Erythroblast (primary cell): Measurements from ENCODE around the gene RALGAPA1.

ENCODE experiments used
- DNase-seq, 2 experiments: peaks; one replicate each; lab custom pipeline; 2025; lab: John Stamatoyannopoulos, UW
- GATA1 ChIP-seq: IDR thresholded peaks from 2 replicates; pipeline ENCODE4 v1.6.1; 2011; ENCODE audit warnings: low read depth, mild to moderate bottlenecking, control low read depth, low read length, moderate library complexity
- POLR2A ChIP-seq: IDR thresholded peaks from 2 replicates; pipeline ENCODE4 v1.6.1; 2011; ENCODE audit warnings: mild to moderate bottlenecking, low read length

The RALGAPA1 gene

GRCh38 chr14:35519986-35520385 lies 289.1 kb downstream of the RALGAPA1 start:
- DNase-seq, result no peak
- no peak for TF ChIP-seq GATA1
- TF ChIP-seq POLR2A, result no peak

GRCh38 chr14:35515916-35516315 lies 293.2 kb downstream of the RALGAPA1 start:
- no peak for DNase-seq
- TF ChIP-seq POLR2A (no peak), GATA1 (no peak)

GRCh38 chr14:35512765-35513164 lies 296.3 kb downstream of the RALGAPA1 start:
- TF ChIP-seq POLR2A (no peak), GATA1 (no peak)

DNA sequence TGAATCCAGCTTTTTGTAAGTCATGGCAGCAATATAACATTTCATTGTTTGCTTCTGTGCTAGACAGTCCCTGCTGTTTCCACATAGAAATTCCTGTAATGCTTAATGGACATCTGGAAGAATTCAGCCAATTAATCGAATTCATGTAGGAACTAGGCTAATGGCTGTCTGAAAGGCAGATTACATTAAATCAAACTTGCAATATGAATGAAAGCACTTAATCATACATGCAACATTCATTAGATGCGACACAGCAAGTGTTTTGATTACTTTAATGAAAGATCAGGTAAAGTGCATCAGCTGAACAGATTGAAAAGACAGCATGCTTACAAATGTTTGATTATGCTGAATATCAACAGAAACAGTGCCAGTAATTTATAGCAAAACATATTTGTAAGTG lies 299.2 kb downstream of the RALGAPA1 start:
- no peak for TF ChIP-seq GATA1
- no peak for TF ChIP-seq POLR2A
- no peak for DNase-seq

More at GRCh38 chr14:35512765-35513164, 296.3 kb downstream of the RALGAPA1 start:
- no peak for DNase-seq

- DNase-seq, result no peak
- no peak for TF ChIP-seq POLR2A
- TF ChIP-seq GATA1, result no peak
These were observed 302.2 kb downstream of the RALGAPA1 start for GRCh38 chr14:35506927-35507326.

GRCh38 chr14:35506461-35506860 lies 302.6 kb downstream of the RALGAPA1 start:
- no peak for DNase-seq
- TF ChIP-seq POLR2A (no peak), GATA1 (no peak)

GRCh38 chr14:35504260-35504659 lies 304.8 kb downstream of the RALGAPA1 start:
- DNase-seq, result no peak
- TF ChIP-seq POLR2A (no peak), GATA1 (no peak)

DNA sequence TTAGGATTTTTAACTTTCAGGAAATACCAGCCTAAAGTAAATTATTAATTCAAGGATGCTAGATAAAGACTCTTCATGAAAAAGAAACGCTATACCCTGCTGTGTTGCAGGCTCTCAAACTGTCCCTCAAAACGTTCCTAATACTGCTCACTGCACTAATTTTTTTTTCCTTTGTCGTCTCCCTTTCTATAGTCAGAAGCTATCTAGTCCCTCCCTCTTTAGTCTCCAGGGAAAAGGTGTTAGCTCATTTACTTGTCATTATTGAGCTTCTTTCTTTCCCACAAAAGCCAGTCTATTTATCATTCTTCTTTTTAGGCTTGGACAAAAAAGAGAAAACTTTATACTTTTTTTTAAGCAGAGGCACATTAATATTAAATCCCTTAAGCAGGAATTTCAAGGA lies 305.4 kb downstream of the RALGAPA1 start:
- no peak for TF ChIP-seq POLR2A
- TF ChIP-seq GATA1, result no peak
- no peak for DNase-seq

GRCh38 chr14:35499180-35499579 lies 309.9 kb downstream of the RALGAPA1 start:
- no peak for DNase-seq
- TF ChIP-seq GATA1, result no peak

DNA sequence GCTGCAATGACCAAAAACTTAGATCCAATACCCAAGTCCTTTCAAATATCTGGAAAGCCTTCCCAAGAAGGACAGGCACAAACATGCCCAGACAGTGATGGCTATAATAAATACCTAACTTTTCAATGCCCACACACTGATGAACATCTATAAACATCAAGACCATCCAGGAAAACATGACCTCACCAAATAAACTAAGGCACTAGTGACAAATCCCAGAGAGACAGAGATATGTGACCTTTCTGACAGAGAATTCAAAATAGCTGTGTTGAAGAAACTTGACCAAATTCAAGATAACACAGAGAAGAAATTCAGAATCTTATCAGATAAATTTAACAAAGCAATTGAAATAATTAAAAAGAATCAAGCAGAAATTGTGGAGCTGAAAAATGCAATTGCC lies 313.8 kb downstream of the RALGAPA1 start:
- DNase-seq, result no peak
- TF ChIP-seq POLR2A (no peak), GATA1 (no peak)

GRCh38 chr14:35492569-35493014 lies 316.5 kb downstream of the RALGAPA1 start:
- TF ChIP-seq POLR2A (no peak), GATA1 (no peak)
- no peak for DNase-seq
